Stimulated activated CD4-positive, alpha-beta T cell treated with anti-CD3 and anti-CD28 coated beads, Interleukin-4, amount 100 ng/mL, for 1 hour (primary cell): ENCODE data around the gene TTC28.

Source experiments
- DNase-seq: peaks from one replicate; pipeline ENCODE4 v3.0.0-alpha.2; 2020

Gene TTC28

DNA sequence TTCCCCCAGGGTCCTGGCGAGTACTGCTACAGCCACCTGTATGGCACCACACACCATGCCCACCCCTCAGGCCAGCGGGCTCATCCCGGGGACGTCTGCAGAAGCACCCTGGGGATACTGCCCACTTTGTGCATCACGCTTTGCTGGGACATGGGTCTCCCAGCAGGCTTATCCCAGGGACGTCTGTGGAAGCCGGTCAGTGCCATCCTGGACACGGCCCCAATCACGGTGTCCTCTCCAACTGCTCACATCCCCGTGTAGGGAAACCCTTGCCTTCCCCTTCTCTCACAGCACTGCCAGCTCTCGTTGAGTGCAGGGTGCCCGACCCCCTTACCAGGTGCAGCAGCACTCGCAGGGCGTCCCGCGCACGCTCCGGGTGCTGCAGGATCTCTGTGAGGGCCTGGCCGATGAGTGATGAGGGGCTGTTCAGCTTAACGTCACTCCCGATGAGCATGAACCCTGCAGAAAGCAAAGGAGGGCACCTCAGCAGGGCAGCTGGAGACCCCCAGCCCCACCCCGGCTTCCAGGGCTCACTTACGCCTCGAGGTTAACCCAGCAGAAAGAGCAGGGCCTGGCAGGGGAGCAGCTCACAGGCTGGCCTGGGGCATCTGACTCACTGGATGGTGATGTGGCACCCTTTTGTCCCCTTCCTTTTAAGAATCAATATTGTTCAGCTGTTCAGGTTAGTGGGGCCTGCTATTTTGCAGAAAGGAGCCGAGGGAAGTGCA, 683.7 kb downstream of the TTC28 start:
- DNase-seq, result no peak

DNA sequence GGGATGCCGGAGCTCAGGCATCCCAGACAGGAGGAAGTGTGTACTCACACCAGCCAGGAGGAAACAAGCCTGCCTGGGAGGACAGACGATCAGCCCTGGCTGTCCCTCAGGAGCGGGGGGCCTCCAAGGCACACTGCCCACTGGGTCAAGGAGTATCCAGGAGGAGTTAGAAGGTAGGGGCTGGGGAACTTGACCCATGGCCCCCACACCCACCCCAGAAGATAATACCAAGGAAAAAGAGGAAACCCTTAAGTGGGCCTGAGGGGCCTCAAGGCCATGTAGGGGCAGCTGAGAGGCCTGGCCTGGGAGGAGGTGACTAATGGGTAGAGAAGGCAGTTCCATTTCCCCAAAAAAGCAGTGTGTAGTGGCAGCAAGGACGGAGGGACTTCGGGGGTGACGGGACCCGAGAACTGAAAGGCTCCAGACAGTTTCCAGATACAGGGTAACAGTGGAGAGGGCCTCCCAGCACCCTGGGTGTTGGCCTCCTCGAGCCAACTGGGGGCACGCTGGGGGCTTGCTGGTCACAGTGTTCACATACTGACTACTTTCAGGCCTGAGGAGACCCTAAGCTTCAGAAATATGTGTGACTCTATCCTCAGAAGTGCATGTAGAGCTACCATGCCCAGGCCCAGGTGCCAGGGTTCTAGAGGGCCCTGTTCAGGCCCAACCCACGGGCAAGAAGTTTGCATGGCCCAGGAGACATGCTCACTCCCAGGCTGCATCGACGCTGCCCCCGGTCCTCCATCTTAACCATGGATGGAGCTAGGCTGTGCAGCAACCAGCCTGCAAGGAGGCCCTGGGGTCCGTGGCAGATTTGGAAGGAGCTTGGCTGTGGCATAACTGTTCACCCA, 684.9 kb downstream of the TTC28 start:
- DNase-seq, result no peak

DNA sequence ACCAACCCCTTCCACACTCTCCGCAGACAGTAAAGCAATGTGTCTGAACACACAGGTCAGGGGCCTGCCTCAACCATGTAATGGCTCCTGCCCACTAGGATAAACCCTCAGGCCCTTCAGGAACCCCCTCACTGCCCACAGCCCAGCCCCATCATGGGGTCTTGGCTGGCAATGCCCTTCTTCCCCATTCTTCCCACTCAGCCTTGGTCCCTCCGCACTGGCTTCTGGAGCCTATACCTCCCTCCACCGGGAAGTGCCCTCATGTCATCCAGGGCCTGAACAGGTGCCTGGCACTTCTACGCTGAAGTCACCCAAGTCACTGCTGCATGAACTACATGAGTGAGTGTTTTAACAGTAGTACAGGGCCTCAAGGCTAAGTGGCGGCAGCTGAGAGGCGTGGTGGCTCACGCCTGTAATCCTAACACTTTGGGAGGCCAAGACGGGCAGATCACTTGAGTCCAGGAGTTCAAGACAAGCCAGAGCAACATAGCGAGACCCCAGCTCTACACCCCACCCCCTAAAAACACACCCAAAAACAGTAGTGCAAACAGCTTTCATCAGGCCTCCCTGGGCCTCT, 685.8 kb downstream of the TTC28 start:
- no peak for DNase-seq

DNA sequence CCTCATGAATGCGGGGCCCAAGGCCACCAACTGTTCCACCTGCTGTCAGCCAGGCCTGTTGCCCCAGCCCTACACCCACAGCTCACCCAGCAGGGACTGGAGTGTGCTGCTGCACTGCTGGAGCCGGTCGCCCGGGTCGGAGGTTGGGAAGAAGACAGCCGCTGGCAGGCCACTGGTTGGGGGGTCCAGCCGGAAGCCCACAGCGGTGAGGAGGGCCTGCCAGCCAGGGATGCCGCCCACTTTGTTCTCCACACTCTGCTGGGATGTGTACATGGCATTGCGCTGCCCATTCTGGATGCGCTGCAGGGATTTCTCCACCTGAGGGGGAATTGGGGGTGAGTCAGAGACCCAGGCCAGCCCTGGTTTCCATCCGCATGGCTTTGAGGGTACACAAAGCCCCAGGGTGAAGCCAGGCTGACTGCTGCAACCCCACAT, 686.4 kb downstream of the TTC28 start:
- no peak for DNase-seq

DNA sequence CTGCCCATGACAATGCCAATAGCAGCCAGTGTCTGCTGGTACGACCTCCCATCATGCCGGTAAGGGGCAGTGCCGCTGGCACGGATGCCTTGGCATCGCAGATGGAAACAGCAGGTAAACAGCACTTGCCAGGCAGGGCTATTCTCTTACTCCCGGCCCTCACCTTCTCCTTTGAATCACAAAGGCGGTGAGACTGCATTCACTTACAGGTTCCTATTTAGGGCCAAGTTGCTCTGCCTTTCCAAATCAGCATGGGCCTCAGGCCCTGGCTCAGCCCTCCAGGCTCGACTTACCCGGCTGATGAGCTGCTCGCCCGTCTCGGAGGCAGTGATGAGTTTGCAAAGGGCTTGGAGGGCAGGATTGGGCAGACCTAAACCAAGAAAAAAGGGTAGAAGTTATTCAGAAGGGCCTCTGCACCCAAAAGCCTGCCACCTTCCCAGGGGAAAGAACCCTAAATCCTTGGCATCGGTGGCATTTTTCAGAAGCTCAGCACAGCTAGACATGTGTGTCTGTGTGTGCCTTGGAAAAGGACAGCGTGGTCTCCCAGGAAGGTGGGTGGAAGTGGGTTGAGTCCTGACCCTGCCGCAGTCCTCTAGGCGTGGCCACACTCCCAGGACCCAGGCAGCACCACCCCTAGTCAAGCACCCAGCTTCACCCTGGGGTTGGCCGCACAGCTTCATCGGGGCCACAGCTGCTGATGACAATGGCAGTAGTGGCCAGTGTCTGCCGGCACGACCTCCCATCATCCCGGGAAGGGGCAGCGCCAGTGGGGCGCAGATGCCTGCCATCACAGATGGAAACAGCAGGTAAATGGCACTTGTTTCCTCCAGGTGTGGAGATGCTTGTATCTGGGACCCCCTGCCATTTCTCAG, 687.1 kb downstream of the TTC28 start:
- DNase-seq, result no peak

DNA sequence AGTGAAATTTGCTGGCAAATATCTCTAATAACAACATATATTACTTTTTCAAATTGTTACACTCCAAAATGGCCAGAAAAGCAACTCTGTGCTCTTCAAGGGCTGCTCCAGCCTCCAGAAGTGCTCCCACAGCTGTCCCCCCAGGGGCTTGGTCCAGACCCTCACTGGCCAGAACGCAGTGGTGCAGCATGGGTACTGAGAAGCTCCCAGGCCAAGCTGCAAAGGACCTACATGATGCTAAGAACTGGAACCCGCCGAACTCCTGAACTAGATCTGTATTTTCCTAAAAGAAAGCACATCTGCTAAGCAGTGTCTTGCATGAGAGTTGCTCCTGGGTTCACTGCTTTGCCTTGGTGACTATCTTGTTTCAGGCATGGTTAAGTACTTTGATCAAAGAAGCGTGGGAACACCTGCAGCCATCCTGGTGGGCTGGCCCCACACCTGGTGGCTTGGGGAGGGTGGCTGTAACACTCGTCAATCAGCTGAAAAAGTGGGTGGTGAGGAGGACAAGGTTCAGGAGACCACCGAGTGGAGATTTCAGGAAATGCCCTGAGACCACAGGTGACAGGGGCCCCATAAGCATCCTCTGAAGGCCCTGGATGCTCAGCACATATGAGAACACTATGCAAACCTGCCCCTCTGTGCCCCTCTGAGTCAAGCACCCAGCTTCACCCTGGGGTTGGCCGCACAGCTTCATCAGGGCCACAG, 687.9 kb downstream of the TTC28 start:
- no peak for DNase-seq

DNA sequence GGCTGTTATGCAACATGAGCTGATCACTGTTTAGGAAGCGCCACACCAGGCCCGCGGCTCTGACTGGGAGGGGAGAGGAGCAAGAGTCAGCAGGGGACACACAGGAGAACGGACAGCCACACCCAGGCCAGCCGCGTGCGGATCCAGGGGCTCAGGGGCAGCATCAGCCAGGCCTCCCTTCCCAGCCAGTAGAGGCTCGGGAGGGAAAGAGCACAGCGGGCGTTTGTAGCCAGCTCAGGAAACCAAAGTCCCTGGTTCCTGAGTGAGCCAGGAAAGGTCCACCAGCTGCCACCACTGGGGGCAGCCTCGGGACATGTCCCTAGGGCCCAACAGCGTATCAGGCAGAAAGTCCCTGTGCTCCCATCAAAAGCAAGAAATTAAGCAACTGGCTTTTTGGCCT, 688.8 kb downstream of the TTC28 start:
- no peak for DNase-seq

DNA sequence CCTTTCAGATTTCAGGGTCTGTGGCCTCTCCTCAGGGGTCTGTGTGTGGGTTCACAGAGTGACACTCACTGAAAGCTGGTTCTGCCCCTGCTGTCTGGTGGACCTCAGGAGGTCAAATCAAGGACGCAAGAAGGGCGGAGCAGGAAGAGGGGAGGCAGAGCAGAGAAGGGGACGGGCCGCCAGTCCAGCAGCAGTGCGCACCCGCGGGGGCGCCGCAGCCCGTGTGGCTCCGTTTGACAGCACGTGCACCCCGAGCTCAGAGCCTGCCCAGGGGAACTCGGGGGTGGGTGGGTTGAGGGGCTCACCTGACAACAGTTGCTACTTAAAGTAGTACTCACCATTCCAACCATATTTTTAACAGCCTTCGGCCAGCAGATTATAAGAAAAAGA, 689.2 kb downstream of the TTC28 start:
- DNase-seq, result no peak

DNA sequence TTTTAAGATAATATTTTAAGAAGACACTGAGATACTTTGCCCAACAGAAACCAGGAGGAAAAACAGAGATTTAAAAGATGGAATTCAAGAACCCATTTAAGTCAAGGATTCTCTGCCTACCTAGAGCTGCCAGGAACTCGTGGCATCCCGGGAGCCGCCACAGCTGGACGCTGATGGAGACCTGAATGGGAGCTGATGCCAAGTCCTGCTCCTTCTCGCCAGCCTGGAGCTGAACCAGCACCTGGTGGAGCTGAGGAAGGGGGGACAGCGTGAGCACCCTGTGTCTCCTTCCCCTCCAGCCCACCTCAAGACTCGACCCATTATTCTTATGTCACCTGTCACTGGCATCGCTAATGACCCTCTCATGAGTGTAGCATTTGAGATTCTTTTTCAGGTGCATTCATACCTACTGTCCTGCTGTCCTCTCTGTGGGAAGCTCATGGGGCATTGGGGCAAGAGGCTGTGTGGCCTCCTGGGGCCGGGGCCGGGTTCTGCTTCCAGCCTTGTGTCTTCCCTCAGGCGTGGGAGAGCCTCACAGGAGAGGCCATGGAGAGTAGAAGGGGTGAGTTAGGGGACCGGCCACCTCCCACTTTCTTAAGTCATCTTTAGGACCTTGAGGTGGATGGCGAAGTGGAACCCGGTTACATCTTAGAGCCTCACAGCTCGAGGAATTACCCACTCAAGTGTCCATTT, 689.7 kb downstream of the TTC28 start:
- no peak for DNase-seq

DNA sequence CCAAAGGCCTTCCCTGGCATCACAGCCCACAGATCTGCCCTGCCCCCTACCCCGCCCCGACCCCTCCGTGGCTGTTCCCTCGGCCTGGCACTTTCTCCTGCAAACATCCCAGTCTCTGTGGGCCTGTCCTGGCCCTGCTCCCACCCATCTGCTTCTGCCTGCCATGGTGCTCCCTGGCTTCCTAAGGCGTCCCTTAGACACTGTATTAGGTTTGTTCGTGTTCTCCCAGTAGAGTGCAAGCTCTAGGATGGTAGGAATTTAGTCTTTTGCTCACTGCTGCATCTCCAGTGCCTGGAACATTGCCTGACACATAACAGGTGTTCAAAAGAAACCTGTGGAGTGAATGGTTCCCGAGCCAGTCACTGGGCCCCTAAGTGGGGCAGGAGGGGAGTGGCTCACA, 690.9 kb downstream of the TTC28 start:
- DNase-seq, result no peak

DNA sequence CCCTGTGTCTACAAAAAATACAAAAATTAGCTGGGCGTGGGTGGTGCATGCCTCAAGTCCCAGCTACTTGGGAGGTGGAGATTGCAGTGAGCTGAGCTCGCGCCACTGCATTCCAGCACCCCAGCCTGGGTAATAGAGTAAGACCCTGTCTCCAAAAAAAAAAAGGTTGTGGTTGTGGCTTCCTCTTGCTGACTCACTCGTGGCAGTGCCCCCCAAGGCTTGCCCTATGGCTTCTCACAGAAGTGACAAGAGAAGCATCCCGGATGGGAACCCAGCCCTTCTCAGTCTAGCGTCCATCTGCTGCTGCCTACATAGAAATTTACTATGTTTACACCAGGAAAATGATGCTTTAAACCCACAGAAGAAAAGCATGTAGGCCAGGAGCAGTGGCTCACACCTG, 692.1 kb downstream of the TTC28 start:
- no peak for DNase-seq

DNA sequence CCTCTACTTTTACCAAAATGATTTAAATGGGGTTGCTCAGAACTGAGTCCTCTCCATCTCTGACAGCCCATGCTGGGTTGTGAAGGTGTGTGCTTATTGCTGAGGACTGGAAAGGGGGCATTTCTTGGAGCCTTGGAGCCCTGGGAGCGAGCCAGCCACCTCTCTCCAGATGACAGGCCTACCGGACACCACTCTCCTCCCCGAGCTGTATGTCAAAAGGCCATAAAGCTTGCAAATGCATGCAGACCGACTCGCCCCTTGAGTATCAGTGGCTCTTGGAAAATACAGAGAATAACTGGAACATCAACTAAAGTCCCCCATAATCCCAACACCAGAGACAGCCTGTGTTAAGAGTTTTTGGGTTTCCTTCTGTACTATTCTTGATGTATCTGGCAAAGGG, 692.7 kb downstream of the TTC28 start:
- no peak for DNase-seq

DNA sequence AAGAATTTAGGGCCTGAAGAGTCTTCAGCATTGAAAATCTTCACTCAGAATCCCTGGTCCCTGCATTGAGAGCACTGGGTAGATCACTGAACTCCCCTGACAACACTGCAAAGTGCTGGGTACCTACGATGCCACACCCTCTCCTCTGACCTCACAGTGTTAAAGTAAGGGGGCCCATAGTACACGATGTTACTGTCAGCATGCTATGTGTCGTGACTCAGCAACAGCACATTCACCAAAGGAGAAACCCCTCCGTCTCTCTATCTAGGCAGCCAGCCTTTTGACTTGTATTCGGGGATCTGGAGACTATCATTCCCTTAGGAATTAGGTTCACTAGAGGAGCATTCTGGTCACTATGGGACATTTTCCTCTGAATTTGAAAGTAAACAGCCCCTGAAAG, 693.2 kb downstream of the TTC28 start:
- no peak for DNase-seq

DNA sequence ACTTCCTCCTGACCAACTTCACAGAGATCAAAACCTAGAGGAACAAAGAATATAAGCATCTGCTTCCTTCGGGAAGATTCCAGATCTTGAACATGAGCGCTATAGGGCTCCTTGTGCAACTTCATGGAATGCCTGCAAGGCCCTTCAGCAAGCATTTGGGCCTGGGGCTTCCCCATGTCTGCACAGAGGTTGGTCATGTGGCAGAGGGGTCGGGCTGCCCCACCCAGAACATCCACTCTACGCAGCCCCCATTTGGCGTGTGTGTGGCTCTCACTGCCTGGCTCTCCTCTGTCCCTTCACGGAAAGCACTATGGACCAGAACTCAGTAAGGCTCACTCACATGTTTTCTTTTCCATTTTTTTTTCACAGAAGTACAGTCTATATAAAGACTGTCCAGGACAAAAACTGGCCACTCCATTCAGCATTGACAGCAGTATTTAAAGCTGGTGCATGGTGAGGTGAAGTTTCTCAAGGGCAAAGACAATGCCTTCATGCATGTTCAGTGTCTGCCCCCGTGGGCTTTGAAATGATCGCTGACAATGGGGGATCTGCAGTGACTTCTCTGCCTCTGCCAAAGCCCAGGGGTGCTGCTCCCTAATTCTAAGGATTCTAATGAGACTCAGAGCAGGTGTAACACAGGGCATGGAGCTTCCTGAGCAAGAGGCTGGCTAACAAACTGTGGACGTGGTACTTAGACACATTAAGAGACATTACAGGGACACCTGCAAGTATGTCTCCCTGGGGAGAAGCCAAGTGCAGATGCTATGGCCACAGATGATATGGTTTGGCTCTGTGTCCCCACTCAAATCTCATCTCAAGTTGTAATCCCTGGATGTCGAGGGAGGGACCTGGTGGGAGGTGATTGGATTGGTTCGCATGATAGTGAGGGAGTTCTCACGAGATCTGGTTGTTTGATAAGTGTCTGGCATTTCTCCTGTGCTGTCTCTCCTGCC, 694.0 kb downstream of the TTC28 start:
- DNase-seq, result no peak

DNA sequence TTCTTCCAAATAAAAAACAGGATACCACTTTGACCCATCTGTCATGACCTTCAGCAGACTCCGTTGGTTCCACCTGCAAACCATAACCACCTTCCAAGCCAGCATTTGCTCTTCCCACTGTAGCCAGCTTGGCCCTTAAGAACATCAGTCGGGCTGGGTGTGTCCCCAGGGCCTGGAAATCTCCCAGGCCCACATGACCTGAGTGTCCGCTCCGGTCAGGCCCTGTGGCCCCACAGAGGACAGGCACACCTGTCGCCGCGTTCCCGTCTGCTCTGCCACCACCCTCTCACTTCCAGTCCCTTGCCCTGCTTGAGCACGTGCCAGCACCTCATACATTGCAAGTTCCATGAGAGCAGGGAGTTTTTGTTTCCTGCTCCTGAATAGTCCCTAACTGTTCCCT, 694.9 kb downstream of the TTC28 start:
- DNase-seq, result no peak

DNA sequence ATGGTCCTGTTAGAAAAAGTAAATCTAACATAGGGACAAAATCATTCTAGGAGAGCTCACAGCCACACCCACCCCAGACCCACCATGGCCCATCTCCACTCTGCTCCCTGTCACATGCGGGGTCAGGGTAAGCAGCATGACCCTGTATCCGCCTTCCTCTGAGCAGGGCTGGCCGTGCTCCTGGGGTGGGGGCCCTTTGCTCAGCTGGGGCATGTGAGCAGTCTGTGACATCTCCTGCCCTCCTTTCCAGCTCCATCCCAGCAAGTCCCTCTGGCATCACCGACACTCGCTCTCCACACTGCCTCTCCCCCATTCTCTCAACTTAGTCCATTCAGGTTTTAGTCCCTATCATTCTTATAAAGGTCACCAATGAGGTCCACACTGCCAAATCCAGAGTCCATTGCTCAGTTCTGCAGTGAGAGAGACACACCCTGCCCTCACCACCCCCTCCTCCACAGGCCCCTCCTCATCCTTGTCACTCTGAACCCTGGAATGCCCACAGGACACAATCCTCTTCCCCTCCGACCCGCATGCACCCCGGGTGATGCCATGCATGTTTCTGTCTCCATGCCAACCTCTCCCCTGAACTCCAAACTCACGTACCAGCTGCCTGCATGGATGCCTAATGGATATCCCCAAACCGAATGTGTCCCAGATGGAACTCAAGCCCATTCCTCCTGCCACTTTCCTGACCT, 695.5 kb downstream of the TTC28 start:
- DNase-seq, result no peak

DNA sequence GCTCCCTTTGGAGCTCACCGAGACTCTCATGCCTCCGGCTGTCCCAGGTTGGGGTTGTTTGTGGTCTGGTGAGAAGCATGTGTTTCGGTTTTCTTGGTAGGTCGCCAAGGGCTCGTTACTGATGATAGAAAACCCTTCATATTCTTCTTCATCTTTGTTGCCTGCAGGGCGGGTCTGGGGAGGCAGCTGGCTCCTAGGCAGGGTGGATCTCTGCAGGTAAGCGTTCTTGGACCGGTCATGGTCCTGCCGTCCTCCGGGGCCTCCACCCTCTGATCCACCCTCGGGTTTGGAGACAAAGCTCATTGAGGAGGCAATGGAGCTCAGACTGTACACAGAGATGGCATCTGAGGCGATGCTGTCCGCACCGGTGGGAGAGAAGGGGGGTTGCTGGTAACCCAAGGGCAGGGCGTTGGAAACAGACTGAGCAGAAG, 696.3 kb downstream of the TTC28 start:
- DNase-seq, result no peak

DNA sequence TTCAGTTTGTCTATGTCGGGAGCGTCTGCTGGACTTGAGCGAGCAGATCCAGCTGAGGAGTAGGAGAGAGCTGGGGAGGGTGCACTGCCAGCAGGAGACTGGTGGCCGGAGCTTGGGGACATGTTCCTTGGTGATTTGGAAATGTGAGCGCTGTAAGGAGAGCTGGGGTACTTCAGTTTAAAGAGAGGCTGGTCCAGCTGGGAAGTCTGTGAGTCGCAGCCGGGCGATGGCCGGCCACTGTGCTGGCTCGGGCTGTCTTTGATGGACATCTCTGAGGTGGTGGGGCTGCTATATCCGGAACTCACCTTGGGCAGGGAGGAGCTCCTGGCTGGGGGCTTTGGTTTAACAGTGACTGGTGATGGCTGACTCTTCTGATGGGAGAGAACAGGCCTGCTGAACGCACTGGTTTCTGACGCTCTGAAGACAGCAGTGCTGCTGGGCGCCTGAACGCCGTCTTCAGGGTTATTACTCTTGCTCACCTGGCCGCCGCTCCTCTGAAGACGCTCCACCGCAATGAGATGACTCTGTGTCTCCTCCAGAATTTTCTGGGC, 696.9 kb downstream of the TTC28 start:
- DNase-seq, result no peak

DNA sequence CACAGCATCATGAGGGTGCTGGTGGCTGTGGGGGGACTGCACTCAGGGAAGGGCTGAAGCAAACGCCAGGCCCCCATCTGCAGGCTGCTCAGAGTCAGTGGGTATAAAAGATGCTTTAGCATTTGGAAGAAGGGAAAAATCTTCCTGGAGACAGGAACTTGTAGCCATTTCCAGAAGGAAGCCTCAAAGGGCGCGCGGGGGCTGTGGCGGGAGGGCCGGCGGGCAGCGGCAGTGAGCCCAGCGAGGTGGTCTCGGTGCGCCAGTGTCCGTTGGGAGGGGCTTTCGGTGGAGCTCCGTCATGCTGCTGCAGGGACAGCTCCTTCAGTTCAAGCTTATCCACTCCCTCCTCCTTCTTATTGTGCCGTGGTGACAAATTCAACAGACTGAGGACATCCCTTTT, 697.5 kb downstream of the TTC28 start:
- no peak for DNase-seq
